Spleen (tissue), 11 donors: ENCODE data around the gene BTN3A1. TPM values are rescaled to one million over a fixed set of nuclear protein-coding genes. Genes with fewer than 3 reads are reported as not detected.
"Not testable (repeated sequence)": the region's sequence is repeated elsewhere in the genome, so short reads cannot be mapped to it uniquely, and the experiment has no call there.

Experiments used
- DNase-seq: peaks from one replicate; pipeline ENCODE4 v3.0.0-alpha.2; 2020
- H3K27ac ChIP-seq, 8 donors: fragments of 200-600 bp; sonication (generic) in 7 of 8; 1 replicate in 4 of 8; 2 replicates in 4 of 8; pipeline versions ENCODE4 v1.5.0 to v1.8.0; 2016 to 2021; ENCODE audit warnings: inconsistent platforms in 4 of 8, mild to moderate bottlenecking in 4 of 8, moderate library complexity in 1 of 8
- H3K27me3 ChIP-seq, 7 donors: fragments of 200-600 bp; sonication (generic) in 6 of 7; replicated peaks in 1 of 7; 1 replicate in 4 of 7; 2 replicates in 3 of 7; pipeline versions ENCODE4 v1.5.0 to v1.8.0; 2016 to 2021; ENCODE audit warnings: inconsistent platforms in 3 of 7, mild to moderate bottlenecking in 1 of 7
- H3K36me3 ChIP-seq, 6 donors: fragments of 200-600 bp; sonication (generic) in 5 of 6; 1 replicate in 4 of 6; 2 replicates in 2 of 6; pipeline versions ENCODE4 v1.5.0 to v1.8.0; 2016 to 2021; ENCODE audit warnings: inconsistent platforms in 2 of 6
- H3K4me1 ChIP-seq, 6 donors: fragments of 200-600 bp; sonication (generic) in 5 of 6; 1 replicate in 3 of 6; 2 replicates in 3 of 6; pipeline versions ENCODE4 v1.5.0 to v1.8.0; 2016 to 2021; ENCODE audit warnings: inconsistent platforms in 3 of 6
- H3K4me3 ChIP-seq, 8 donors: fragments of 200-600 bp; sonication (generic) in 7 of 8; 1 replicate in 4 of 8; 2 replicates in 4 of 8; pipeline versions ENCODE4 v1.5.0 to v1.8.0; 2016 to 2021; ENCODE audit warnings: inconsistent platforms in 4 of 8, mild to moderate bottlenecking in 4 of 8, moderate library complexity in 2 of 8
- H3K9me3 ChIP-seq, 8 donors: fragments of 200-600 bp; sonication (generic) in 7 of 8; 1 replicate in 4 of 8; 2 replicates in 4 of 8; pipeline versions ENCODE4 v1.5.0 to v1.8.0; 2016 to 2021; ENCODE audit warnings: inconsistent platforms in 4 of 8
- POLR2A ChIP-seq, 3 donors: fragments of 450-650 bp; IDR thresholded peaks; one replicate each; pipeline ENCODE4 v1.5.1; 2017; ENCODE audit warnings: antibody characterized with exemption in 3 of 3, mild to moderate bottlenecking in 1 of 3
- POLR2AphosphoS5 ChIP-seq, 3 donors: sonication (generic); formaldehyde crosslinking; IDR thresholded peaks; one replicate each; pipeline ENCODE4 v1.5.1; 2017; ENCODE audit warnings: antibody characterized with exemption in 3 of 3
- WGBS, 5 donors: extraction: QIAGEN DNeasy Blood & Tissue Kit in 3 of 5; methylation state at CpG; one replicate each; pipeline versions ENCODE4 v1.1.5 to v1.1.7; 2013 to 2018; 5-methylcytosine and 5-hydroxymethylcytosine counted together
- intact Hi-C: fragments of 100-400 bp; cut with DNase I; formaldehyde crosslinking; loops from one replicate; pipeline ENCODE4 v1.15.0; 2023; ENCODE audit warnings: low total_unique reads
- polyA plus RNA-seq, 3 donors: library from polyadenylated mRNA; stranded (reverse); fragments of 200-250 nt; gene quantifications; one replicate each; pipeline ENCODE4 v1.2.1, GENCODE V29; 2013
- total RNA-seq, 7 donors: library from RNA; depleted of rRNA in 3 of 7; stranded (reverse); fragments of >200 nt in 3 of 7; fragmentation: NEBNext Ultra II Directional in 4 of 7; extraction: Animal tissue kit (Norgen Biotek cat#: 25700) in 4 of 7; gene quantifications; one replicate each; pipeline versions ENCODE4 v1.1.0 to v1.2.1, GENCODE V29; 2016 to 2021
- TF ChIP-seq, protein P1 (sequence below), 11 experiments: fragments of 200-600 bp in 7 of 11; fragments of 450-650 bp in 4 of 11; sonication (generic) in 4 of 11; IDR thresholded peaks in 8 of 11; conservative IDR thresholded peaks in 3 of 11; 1 replicate in 7 of 11; 2 replicates in 4 of 11; pipeline versions ENCODE4 v1.4.0 to v1.8.0; 2016 to 2021; ENCODE audit warnings: antibody characterized with exemption in 11 of 11, inconsistent platforms in 4 of 11, mild to moderate bottlenecking in 1 of 11
- donor health status: healthy with polysubstance abuse.
- donor health status: DM: no; HTN: no; CAD: no; lungs with moderate emphysema.
- donor health status: DM: no; HTN: no; CAD: no.
- donor health status: Bipolar disorder and iron deficiency.
- donor health status: healthy.
- donor health status: DM: no; HTN: no; CAD: no.
- donor health status: DM: yes; HTN: yes; CAD: no.

The BTN3A1 gene
- total and polyA plus RNA-seq, 10 donors, result 25.1 to 142 (median 109) TPM

DNA sequence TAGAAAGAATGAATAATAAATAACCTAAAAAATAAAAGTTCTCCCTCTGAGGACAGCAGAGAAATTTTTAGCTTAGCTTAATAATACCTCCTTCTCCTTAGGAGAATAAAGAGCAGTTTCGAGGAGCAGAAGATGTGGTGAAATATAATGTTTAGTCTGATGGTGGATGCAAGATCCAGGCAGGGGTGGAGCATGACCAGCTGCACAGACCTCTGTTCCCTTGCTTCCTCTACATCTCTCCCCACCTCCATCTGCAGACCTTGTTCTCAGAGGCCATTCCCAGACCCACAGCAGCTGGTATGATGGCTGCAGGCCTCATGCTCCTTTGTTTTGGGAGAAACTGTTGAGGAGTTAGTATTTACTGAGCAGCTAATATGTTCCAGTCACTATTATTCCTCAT lies 35.6 kb upstream of the BTN3A1 start:
- no peaks in the 10 kb centered on the region for H3K27me3 ChIP-seq
- peak overlapping the region; percentile 3 to 88 (median 60) for H3K4me3 ChIP-seq
- peaks cover 22 to 66% (median 57%) of the 10 kb centered on the region in 6 donors for H3K4me1 ChIP-seq
- DNase-seq, result no peak
- H3K9me3 ChIP-seq, result no peaks in the 10 kb centered on the region
- intact Hi-C loops, result no loop called here
- H3K36me3 ChIP-seq, result peaks cover 0 to 35% (median 18%) of the 10 kb centered on the region in 6 donors
- TF ChIP-seq POLR2A (IDR thresholded peaks at IDR 0.05), result no peak
- TF ChIP-seq POLR2AphosphoS5 (IDR thresholded peaks at IDR 0.05), result no peak
- TF ChIP-seq, protein P1, sequence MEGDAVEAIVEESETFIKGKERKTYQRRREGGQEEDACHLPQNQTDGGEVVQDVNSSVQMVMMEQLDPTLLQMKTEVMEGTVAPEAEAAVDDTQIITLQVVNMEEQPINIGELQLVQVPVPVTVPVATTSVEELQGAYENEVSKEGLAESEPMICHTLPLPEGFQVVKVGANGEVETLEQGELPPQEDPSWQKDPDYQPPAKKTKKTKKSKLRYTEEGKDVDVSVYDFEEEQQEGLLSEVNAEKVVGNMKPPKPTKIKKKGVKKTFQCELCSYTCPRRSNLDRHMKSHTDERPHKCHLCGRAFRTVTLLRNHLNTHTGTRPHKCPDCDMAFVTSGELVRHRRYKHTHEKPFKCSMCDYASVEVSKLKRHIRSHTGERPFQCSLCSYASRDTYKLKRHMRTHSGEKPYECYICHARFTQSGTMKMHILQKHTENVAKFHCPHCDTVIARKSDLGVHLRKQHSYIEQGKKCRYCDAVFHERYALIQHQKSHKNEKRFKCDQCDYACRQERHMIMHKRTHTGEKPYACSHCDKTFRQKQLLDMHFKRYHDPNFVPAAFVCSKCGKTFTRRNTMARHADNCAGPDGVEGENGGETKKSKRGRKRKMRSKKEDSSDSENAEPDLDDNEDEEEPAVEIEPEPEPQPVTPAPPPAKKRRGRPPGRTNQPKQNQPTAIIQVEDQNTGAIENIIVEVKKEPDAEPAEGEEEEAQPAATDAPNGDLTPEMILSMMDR (IDR thresholded peaks at IDR 0.05 in 8 of 11, conservative IDR thresholded peaks at IDR 0.05 in 3 of 11), result no peak
- WGBS, 5 donors, result 13 to 35% (median 22%) methylated on average over 1 of the region's 1 CpG
- H3K27ac ChIP-seq, result peak overlapping the region in 6 of 8 donors; percentile 13 to 97 (median 94)

GRCh38 chr6:26367114-26367513 lies 35.0 kb upstream of the BTN3A1 start:
- 16 to 40% (median 32%) methylated on average over 3 of the region's 3 CpGs for WGBS, 5 donors
- TF ChIP-seq POLR2A (IDR thresholded peaks at IDR 0.05), result no peak
- TF ChIP-seq, protein P1 (IDR thresholded peaks at IDR 0.05 in 8 of 11, conservative IDR thresholded peaks at IDR 0.05 in 3 of 11), result no peak
- no peak for TF ChIP-seq POLR2AphosphoS5 (IDR thresholded peaks at IDR 0.05)

GRCh38 chr6:26371813-26372212 lies 30.3 kb upstream of the BTN3A1 start:
- H3K4me3 ChIP-seq, H3K9me3 ChIP-seq, H3K27me3 ChIP-seq, intact Hi-C loops, H3K27ac ChIP-seq, DNase-seq: not testable (repeated sequence)
- Histone ChIP-seq H3K4me1 (peaks cover 5 to 70% (median 38%) of the 10 kb centered on the region in 6 donors), H3K36me3 (peaks cover 0 to 88% (median 65%) of the 10 kb centered on the region in 6 donors)
- 72 to 89% (median 84%) methylated on average over 4 of the region's 4 CpGs for WGBS, 5 donors

More at GRCh38 chr6:26367114-26367513, 35.0 kb upstream of the BTN3A1 start:
- DNase-seq, result no peak
- intact Hi-C loops, result no loop called here
- peaks cover 0 to 41% (median 24%) of the 10 kb centered on the region in 6 donors for H3K36me3 ChIP-seq
- peak overlapping the region in 6 of 8 donors; percentile 13 to 97 (median 94) for H3K27ac ChIP-seq
- H3K9me3 ChIP-seq, result no peaks in the 10 kb centered on the region
- H3K27me3 ChIP-seq, result no peaks in the 10 kb centered on the region
- peak overlapping the region in 6 of 8 donors; percentile 58 to 88 (median 60) for H3K4me3 ChIP-seq
- peaks cover 22 to 71% (median 59%) of the 10 kb centered on the region in 6 donors for H3K4me1 ChIP-seq

DNA sequence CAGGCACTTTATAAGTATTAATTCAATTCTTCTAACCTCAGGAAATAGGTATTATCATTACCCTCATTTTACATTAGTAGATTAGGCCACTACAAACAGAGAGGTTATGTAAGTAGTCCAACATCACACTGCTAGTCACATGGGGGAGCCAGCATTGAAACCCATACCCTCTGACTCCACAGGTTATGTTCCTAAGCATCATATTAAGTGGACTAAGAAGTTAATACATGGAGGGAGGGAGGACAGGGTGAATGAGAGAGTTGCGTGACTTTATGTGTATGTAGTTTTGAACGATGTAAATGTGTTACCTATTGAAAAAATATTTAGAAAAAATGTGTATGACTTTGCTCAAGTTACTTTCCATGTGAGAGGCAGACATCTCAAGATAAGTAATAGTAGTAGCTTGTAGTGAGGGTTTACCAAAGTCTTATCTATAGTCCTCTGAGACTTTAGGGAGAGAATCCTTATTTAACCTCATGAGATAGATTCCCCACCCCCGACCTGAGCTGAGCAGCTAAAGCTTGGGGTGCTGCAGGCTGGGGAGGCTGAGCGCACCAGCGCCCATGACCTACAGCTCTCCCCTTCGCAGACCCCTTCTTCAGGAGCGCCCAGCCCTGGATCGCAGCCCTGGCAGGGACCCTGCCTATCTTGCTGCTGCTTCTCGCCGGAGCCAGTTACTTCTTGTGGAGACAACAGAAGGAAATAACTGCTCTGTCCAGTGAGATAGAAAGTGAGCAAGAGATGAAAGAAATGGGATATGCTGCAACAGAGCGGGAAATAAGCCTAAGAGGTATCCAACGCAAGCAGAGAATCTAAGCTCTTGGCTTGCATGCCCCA lies 29.5 kb upstream of the BTN3A1 start:
- Histone ChIP-seq H3K36me3 (peaks cover 0 to 94% (median 68%) of the 10 kb centered on the region in 6 donors), H3K4me1 (peaks cover 0 to 63% (median 31%) of the 10 kb centered on the region in 6 donors), H3K9me3 (no peaks in the 10 kb centered on the region), H3K27me3 (no peaks in the 10 kb centered on the region), H3K27ac (peak overlapping the region in 1 of 8 donors; percentile 13), H3K4me3 (no peak overlapping the region)
- DNase-seq, result no peak
- intact Hi-C loops, result no loop called here
- 95 to 98% (median 95%) methylated on average over 12 of the region's 12 CpGs for WGBS, 5 donors
- no peak for TF ChIP-seq POLR2AphosphoS5 (IDR thresholded peaks at IDR 0.05)
- TF ChIP-seq, protein P1 (IDR thresholded peaks at IDR 0.05 in 8 of 11, conservative IDR thresholded peaks at IDR 0.05 in 3 of 11), result no peak
- TF ChIP-seq POLR2A (IDR thresholded peaks at IDR 0.05), result no peak
